ENCODE results near the gene LGMN. TPM values are rescaled to one million over a fixed set of nuclear protein-coding genes. Genes with fewer than 3 reads are reported as not detected.

The LGMN gene
- polyA plus RNA-seq, 1 donor (not counting 4 experiments of a cell fraction or from before 2014, with no cell fraction given) = 61.0 TPM

GRCh38 chr14:92706386-92706785 is 42.0 kb downstream of the LGMN start:
- no peak for FAIRE-seq

DNA sequence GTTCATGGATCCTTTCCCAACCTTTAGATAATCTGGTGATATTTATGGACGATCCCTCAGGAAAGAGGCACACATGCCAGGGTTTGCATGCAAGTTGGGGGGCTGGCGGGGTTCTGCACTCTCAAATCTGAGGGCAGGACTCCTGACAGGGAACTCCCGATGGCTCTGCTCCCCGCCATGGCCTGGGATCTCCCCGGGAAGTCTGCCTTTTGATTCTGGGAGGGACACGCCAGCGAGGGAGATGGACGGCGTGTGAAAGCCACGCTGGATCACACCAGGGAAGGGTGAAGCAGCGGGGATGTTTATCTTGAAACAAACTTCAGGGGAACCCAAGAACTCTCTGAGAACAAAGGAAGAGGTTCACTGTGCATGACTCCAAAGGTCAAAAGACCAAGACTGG is 43.6 kb downstream of the LGMN start:
- no peak overlapping the region for H2AFZ ChIP-seq (ENCODE audit: control insufficient read depth, low read length)
- DNase-seq (ENCODE audit: low read depth, low spot score) (no peak), FAIRE-seq (no peak)
- peaks cover 6% of the 10 kb centered on the region for H3K4me1 ChIP-seq (ENCODE audit: control insufficient read depth, extremely low read depth, insufficient read depth, low read length)
- H3K4me2 ChIP-seq (ENCODE audit: control insufficient read depth, extremely low read depth, insufficient read depth, low read depth, low read length) = no peak overlapping the region
- H4K20me1 ChIP-seq (ENCODE audit: control insufficient read depth, extremely low read depth, insufficient read depth, low read length) = no peaks in the 10 kb centered on the region
- no peak overlapping the region for H3K27ac ChIP-seq (ENCODE audit: control insufficient read depth, insufficient read depth, low read length)
- no peaks in the 10 kb centered on the region for H3K79me2 ChIP-seq (ENCODE audit: control insufficient read depth, insufficient read depth, low read length)
- no peak overlapping the region for H3K9ac ChIP-seq (ENCODE audit: control insufficient read depth, extremely low read depth, insufficient read depth, low read length)
- no peak overlapping the region for H3K4me3 ChIP-seq (ENCODE audit: control insufficient read depth in 2 of 3, extremely low read depth in 1 of 3, insufficient read depth in 2 of 3, low read depth in 1 of 3, low read length in 3 of 3)
- no peaks in the 10 kb centered on the region for H3K9me3 ChIP-seq (ENCODE audit: control insufficient read depth, low read depth, low read length)
- dilution Hi-C loops (cut with MboI; ENCODE audit: extremely low pct_ligation_motif_present, low sequenced_read_pairs) = no loop called here
- no peaks in the 10 kb centered on the region for H3K27me3 ChIP-seq (ENCODE audit: control insufficient read depth, extremely low read depth, insufficient read depth, low read length)
- no peak for TF ChIP-seq CTCF (optimal IDR thresholded peaks at IDR 0.05 in 1 of 3, IDR thresholded peaks at IDR 0.05 in 1 of 3, conservative IDR thresholded peaks at IDR 0.05 in 1 of 3; ENCODE audit: extremely low read depth in 1 of 3, insufficient read depth in 2 of 3, low read length in 3 of 3)
- no peak for TF ChIP-seq EZH2 (IDR thresholded peaks at IDR 0.05; ENCODE audit: low read length)
- peaks cover 0 to 5% of the 10 kb centered on the region in 2 experiments for H3K36me3 ChIP-seq (ENCODE audit: control insufficient read depth in 2 of 2, extremely low read depth in 1 of 2, insufficient read depth in 2 of 2, low read length in 2 of 2)
- H3K9me1 ChIP-seq (ENCODE audit: control insufficient read depth, extremely low read depth, insufficient read depth, low read length) = no peaks in the 10 kb centered on the region

More at GRCh38 chr14:92706386-92706785, 42.0 kb downstream of the LGMN start:
- dilution Hi-C loops (cut with MboI; ENCODE audit: extremely low pct_ligation_motif_present, low sequenced_read_pairs) = no loop called here
- H3K9me1 ChIP-seq (ENCODE audit: control insufficient read depth, extremely low read depth, insufficient read depth, low read length) = no peaks in the 10 kb centered on the region
- H3K27me3 ChIP-seq (ENCODE audit: control insufficient read depth, extremely low read depth, insufficient read depth, low read length) = no peaks in the 10 kb centered on the region
- TF ChIP-seq EZH2 (IDR thresholded peaks at IDR 0.05; ENCODE audit: low read length) = no peak
- no peak for TF ChIP-seq CTCF (optimal IDR thresholded peaks at IDR 0.05 in 1 of 3, IDR thresholded peaks at IDR 0.05 in 1 of 3, conservative IDR thresholded peaks at IDR 0.05 in 1 of 3; ENCODE audit: extremely low read depth in 1 of 3, insufficient read depth in 2 of 3, low read length in 3 of 3)
- H2AFZ ChIP-seq (ENCODE audit: control insufficient read depth, low read length) = no peak overlapping the region
- H3K4me2 ChIP-seq (ENCODE audit: control insufficient read depth, extremely low read depth, insufficient read depth, low read depth, low read length) = no peak overlapping the region
- H3K9me3 ChIP-seq (ENCODE audit: control insufficient read depth, low read depth, low read length) = no peaks in the 10 kb centered on the region
- peaks cover 0 to 5% of the 10 kb centered on the region in 2 experiments for H3K36me3 ChIP-seq (ENCODE audit: control insufficient read depth in 2 of 2, extremely low read depth in 1 of 2, insufficient read depth in 2 of 2, low read length in 2 of 2)
- H3K4me1 ChIP-seq (ENCODE audit: control insufficient read depth, extremely low read depth, insufficient read depth, low read length) = peaks cover 6% of the 10 kb centered on the region
- H3K4me3 ChIP-seq (ENCODE audit: control insufficient read depth in 2 of 3, extremely low read depth in 1 of 3, insufficient read depth in 2 of 3, low read depth in 1 of 3, low read length in 3 of 3) = no peak overlapping the region
- H3K27ac ChIP-seq (ENCODE audit: control insufficient read depth, insufficient read depth, low read length) = no peak overlapping the region
- no peak overlapping the region for H3K9ac ChIP-seq (ENCODE audit: control insufficient read depth, extremely low read depth, insufficient read depth, low read length)
- H4K20me1 ChIP-seq (ENCODE audit: control insufficient read depth, extremely low read depth, insufficient read depth, low read length) = no peaks in the 10 kb centered on the region
- H3K79me2 ChIP-seq (ENCODE audit: control insufficient read depth, insufficient read depth, low read length) = no peaks in the 10 kb centered on the region
- no peak for DNase-seq (ENCODE audit: low read depth, low spot score)

Measured in keratinocyte (primary cell).